ENCODE measurements around the gene TMEM87B. TPM values are rescaled to one million over a fixed set of nuclear protein-coding genes. Genes with fewer than 3 reads are reported as not detected.

The TMEM87B gene
- total RNA-seq, 1 experiment from 2014 or later, result 10.5 TPM

GRCh38 chr2:112153501-112153900 is 98.4 kb downstream of the TMEM87B start:
- no CpG with 5 or more reads among the region's 10 CpGs for WGBS (ENCODE audit: extremely low coverage, insufficient read length, low lambda C conversion rate)
- peaks cover 3% of the 10 kb centered on the region; the same call in 1 of the 2 replicates for H3K4me1 ChIP-seq (ENCODE audit: insufficient read depth, low read length)

More at GRCh38 chr2:112153501-112153900, 98.4 kb downstream of the TMEM87B start:
- no peak for TF ChIP-seq CTCF (conservative IDR thresholded peaks at IDR 0.05)
- Mint-ChIP-seq H3K9me3 (no peaks in the 10 kb centered on the region), H3K4me1 (peaks cover 21 to 24% of the 10 kb centered on the region in 2 experiments), H3K36me3 (ENCODE audit: insufficient read depth in 1 of 3, low read depth in 3 of 3) (no peaks in the 10 kb centered on the region), H3K27me3 (ENCODE audit: low read depth) (no peaks in the 10 kb centered on the region; the same call in 1 of the 2 replicates), H3K27ac (no peak overlapping the region), H3K4me3 (no peak overlapping the region)
- no peak for DNase-seq
- Histone ChIP-seq H4K20me1 (ENCODE audit: control insufficient read depth, insufficient read depth, insufficient read length) (no peaks in the 10 kb centered on the region), H2BK12ac (ENCODE audit: insufficient read length, low read depth, low read length) (no peak overlapping the region), H3K56ac (ENCODE audit: insufficient read length, low read depth, low read length) (no peak overlapping the region), H2AK5ac (ENCODE audit: insufficient read length, low read length) (no peak overlapping the region), H2BK120ac (ENCODE audit: low read depth, low read length, poor library complexity, severe bottlenecking) (no peak overlapping the region), H3K4ac (ENCODE audit: low read depth, low read length) (no peak overlapping the region), H3K14ac (ENCODE audit: insufficient read depth, low read length) (no peak overlapping the region), H3K27me3 (ENCODE audit: insufficient read depth, low read length) (no peaks in the 10 kb centered on the region), H2BK5ac (ENCODE audit: insufficient read length, low read length) (no peak overlapping the region), H3T11ph (ENCODE audit: low read length) (no peak overlapping the region), H2BK20ac (ENCODE audit: low read depth, low read length, poor library complexity, severe bottlenecking) (no peak overlapping the region), H2AFZ (ENCODE audit: low read length) (no peak overlapping the region), H4K5ac (ENCODE audit: insufficient read length, low read depth, low read length) (no peak overlapping the region), H4K91ac (ENCODE audit: insufficient read length, low read depth, low read length) (no peak overlapping the region), H2BK15ac (ENCODE audit: low read depth, low read length) (no peak overlapping the region), H3K27ac (ENCODE audit: insufficient read length, low read depth, low read length) (no peak overlapping the region), H3K23ac (ENCODE audit: insufficient read length, low read depth, low read length) (no peak overlapping the region), H3K18ac (ENCODE audit: insufficient read length, low read depth, low read length) (no peak overlapping the region), H4K8ac (replicated peaks; ENCODE audit: insufficient read length, low read depth, low read length) (no peak overlapping the region), H3K23me2 (ENCODE audit: insufficient read length, low read depth, low read length, poor library complexity, severe bottlenecking) (no peaks in the 10 kb centered on the region), H3K9me3 (ENCODE audit: control insufficient read depth, low read depth, low read length) (no peaks in the 10 kb centered on the region), H3K9ac (ENCODE audit: extremely low read depth, insufficient read length, low read length) (no peak overlapping the region), H3K4me2 (ENCODE audit: insufficient read depth, insufficient read length, low read length) (no peak overlapping the region), H3K79me2 (ENCODE audit: insufficient read depth, low read length) (no peaks in the 10 kb centered on the region), H3K79me1 (ENCODE audit: insufficient read depth, low read depth, low read length, poor library complexity, severe bottlenecking) (no peaks in the 10 kb centered on the region)
